PC-9 (cell line): Measurements from ENCODE around the gene ACOXL. TPM values are rescaled to one million over a fixed set of nuclear protein-coding genes. Genes with fewer than 3 reads are reported as not detected.

Source experiments
- BruUV-seq: library from RNA; stranded (reverse); fragments of 400-500 nt; replicated peaks from 2 replicates; lab custom pipeline; 2021; lab: Mats Ljungman, UMichigan
- CTCF ChIA-PET: fragments of 300-600 bp; sonication (Branson Sonifier 250); formaldehyde crosslinking; loops from one replicate; lab custom pipeline; 2022; ENCODE audit warnings: antibody characterized with exemption; lab: Charles Lee
- POLR2A ChIA-PET: fragments of 300-600 bp; sonication (Branson Sonifier 250); formaldehyde crosslinking; loops from one replicate; lab custom pipeline; 2022; ENCODE audit warnings: antibody characterized with exemption; ENCODE audit not compliant: unreplicated experiment; lab: Charles Lee
- DNase-seq, 2 experiments: peaks; one replicate each; pipeline versions ENCODE4 v3.0.0 to v3.0.0-alpha.2; 2015 to 2022; ENCODE audit warnings: mixed read lengths in 1 of 2
- H2AFZ ChIP-seq: fragments of 200-600 bp; sonication (generic); 2 replicates; pipeline ENCODE4 v1.8.1; 2017; ENCODE audit warnings: antibody characterized with exemption
- H3F3A ChIP-seq: fragments of 200-600 bp; sonication (generic); 2 replicates; pipeline ENCODE4 v1.8.1; 2017; ENCODE audit warnings: antibody characterized with exemption, mild to moderate bottlenecking, low read depth; ENCODE audit not compliant: insufficient read depth
- H3K27ac ChIP-seq: fragments of 200-600 bp; sonication (generic); 2 replicates; pipeline ENCODE4 v1.6.1; 2016; ENCODE audit warnings: mixed run types
- H3K27me3 ChIP-seq: fragments of 200-600 bp; sonication (generic); 2 replicates; pipeline ENCODE4 v1.6.1; 2016; ENCODE audit warnings: low read depth, mixed run types; ENCODE audit not compliant: insufficient read depth
- H3K36me3 ChIP-seq: fragments of 200-600 bp; sonication (generic); 2 replicates; pipeline ENCODE4 v1.6.1; 2016; ENCODE audit warnings: low read depth, mixed run types
- H3K4me1 ChIP-seq: fragments of 200-600 bp; sonication (generic); replicated peaks from 2 replicates; pipeline ENCODE4 v1.6.1; 2016; ENCODE audit warnings: mixed run types; ENCODE audit not compliant: insufficient read depth
- H3K4me2 ChIP-seq: fragments of 200-600 bp; sonication (generic); 2 replicates; pipeline ENCODE4 v1.6.1; 2017; ENCODE audit warnings: mixed run types
- H3K4me3 ChIP-seq: fragments of 200-600 bp; sonication (generic); 2 replicates; pipeline ENCODE4 v1.6.1; 2016; ENCODE audit warnings: mixed run types
- H3K79me2 ChIP-seq: fragments of 200-600 bp; sonication (generic); 2 replicates; pipeline ENCODE4 v1.6.1; 2017; ENCODE audit warnings: low read depth, mixed run types
- H3K9me2 ChIP-seq: fragments of 200-600 bp; sonication (generic); 2 replicates; pipeline ENCODE4 v1.8.1; 2017; ENCODE audit warnings: mild to moderate bottlenecking; ENCODE audit not compliant: insufficient read depth
- H3K9me3 ChIP-seq: fragments of 200-600 bp; sonication (generic); 2 replicates; pipeline ENCODE4 v1.8.1; 2016; ENCODE audit warnings: low read depth; ENCODE audit not compliant: insufficient read depth
- H4K20me1 ChIP-seq: fragments of 200-600 bp; sonication (generic); 2 replicates; pipeline ENCODE4 v1.8.1; 2017; ENCODE audit not compliant: insufficient read depth
- EZH2 ChIP-seq: fragments of 200-600 bp; sonication (generic); IDR thresholded peaks from 2 replicates; pipeline ENCODE4 v1.8.0; 2017; ENCODE audit warnings: antibody characterized with exemption, low read depth
- intact Hi-C: fragments of 100-400 bp; cut with micrococcal nuclease; formaldehyde crosslinking; loops from one replicate; pipeline ENCODE4 v1.10.0; 2022; ENCODE audit not compliant: unreplicated experiment
- total RNA-seq: library from RNA; stranded (reverse); gene quantifications from 2 replicates; pipeline ENCODE4 v1.2.3, GENCODE V29; 2021
- TF ChIP-seq, protein P1 (sequence below): fragments of 200-600 bp; sonication (generic); conservative IDR thresholded peaks from 2 replicates; pipeline ENCODE4 v1.6.1; 2017; ENCODE audit warnings: mixed run types, antibody characterized with exemption, mild to moderate bottlenecking, moderate library complexity

ACOXL gene
- total RNA-seq, 1 experiment from 2014 or later, result 10.7 TPM

DNA sequence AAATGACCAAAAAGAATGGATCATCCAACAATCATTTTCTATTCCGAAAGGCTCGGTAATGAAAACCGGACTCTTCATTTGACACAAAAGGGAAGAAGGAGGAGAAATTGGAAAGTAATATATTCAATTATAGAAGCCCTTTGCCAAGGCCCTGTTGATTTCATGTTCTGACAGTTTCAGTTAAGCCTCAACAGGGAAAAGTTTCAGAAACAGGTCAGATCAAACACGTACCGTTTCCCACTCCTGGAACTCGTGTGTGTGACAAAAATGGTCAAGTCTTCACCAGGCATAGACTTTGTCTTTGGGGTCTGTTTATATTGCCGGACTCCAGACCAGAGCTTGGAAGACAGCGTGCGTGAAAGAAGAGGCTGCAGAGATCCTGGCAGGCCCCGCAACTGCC lies 287.0 kb downstream of the ACOXL start:
- TF ChIP-seq, protein P1, sequence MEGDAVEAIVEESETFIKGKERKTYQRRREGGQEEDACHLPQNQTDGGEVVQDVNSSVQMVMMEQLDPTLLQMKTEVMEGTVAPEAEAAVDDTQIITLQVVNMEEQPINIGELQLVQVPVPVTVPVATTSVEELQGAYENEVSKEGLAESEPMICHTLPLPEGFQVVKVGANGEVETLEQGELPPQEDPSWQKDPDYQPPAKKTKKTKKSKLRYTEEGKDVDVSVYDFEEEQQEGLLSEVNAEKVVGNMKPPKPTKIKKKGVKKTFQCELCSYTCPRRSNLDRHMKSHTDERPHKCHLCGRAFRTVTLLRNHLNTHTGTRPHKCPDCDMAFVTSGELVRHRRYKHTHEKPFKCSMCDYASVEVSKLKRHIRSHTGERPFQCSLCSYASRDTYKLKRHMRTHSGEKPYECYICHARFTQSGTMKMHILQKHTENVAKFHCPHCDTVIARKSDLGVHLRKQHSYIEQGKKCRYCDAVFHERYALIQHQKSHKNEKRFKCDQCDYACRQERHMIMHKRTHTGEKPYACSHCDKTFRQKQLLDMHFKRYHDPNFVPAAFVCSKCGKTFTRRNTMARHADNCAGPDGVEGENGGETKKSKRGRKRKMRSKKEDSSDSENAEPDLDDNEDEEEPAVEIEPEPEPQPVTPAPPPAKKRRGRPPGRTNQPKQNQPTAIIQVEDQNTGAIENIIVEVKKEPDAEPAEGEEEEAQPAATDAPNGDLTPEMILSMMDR, result no peak
- TF ChIP-seq EZH2, result no peak
- H3F3A ChIP-seq, result no peaks in the 10 kb centered on the region; the same call in 1 of the 2 replicates
- no peaks in the 10 kb centered on the region for H4K20me1 ChIP-seq
- no peaks in the 10 kb centered on the region for H3K27me3 ChIP-seq
- no TSS peak for BruUV-seq
- H3K9me2 ChIP-seq, result no peaks in the 10 kb centered on the region
- no peak overlapping the region for H3K4me3 ChIP-seq
- CTCF ChIA-PET, result no interaction called here
- no peaks in the 10 kb centered on the region for H3K4me1 ChIP-seq
- intact Hi-C loops, result no loop called here
- H2AFZ ChIP-seq, result no peak overlapping the region
- no peaks in the 10 kb centered on the region for H3K36me3 ChIP-seq
- H3K79me2 ChIP-seq, result no peaks in the 10 kb centered on the region
- no peak overlapping the region for H3K27ac ChIP-seq
- DNase-seq, result no peak
- POLR2A ChIA-PET, result interaction anchor here (0.6 kb wide), 2 partner anchors 11 to 259 kb away, joined by 4 to 5 read pairs; no protein-coding TSS in a partner anchor
- no peak overlapping the region for H3K4me2 ChIP-seq
- H3K9me3 ChIP-seq, result no peaks in the 10 kb centered on the region

DNA sequence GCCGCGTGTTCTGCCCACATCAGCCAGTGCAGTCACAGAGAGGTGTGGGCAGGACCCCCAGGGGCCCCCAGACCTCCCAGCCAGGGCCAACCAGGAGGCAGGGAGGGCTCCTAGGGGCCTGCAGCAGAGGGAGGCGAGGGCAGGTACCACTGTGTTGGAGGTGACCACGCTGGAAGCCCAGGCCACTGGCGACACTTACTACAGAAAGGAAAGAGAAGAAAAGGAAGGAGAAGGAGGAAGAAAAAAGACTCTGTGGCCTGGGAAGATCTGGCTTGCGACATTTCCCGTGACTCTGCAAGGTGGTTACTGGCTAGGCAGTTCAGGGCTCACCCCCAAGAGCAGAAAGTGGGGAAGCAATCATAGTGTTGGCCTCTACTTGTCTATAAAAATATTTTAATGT lies 290.3 kb downstream of the ACOXL start:
- Histone ChIP-seq H4K20me1 (no peaks in the 10 kb centered on the region), H3K4me3 (no peak overlapping the region), H3K9me3 (no peaks in the 10 kb centered on the region), H3K27me3 (no peaks in the 10 kb centered on the region), H3K4me1 (no peaks in the 10 kb centered on the region), H3K9me2 (no peaks in the 10 kb centered on the region), H2AFZ (no peak overlapping the region), H3K79me2 (no peaks in the 10 kb centered on the region), H3K27ac (no peak overlapping the region), H3F3A (no peaks in the 10 kb centered on the region), H3K36me3 (no peaks in the 10 kb centered on the region), H3K4me2 (no peak overlapping the region)
- POLR2A ChIA-PET, result no interaction called here
- intact Hi-C loops, result no loop called here
- DNase-seq, result no peak
- CTCF ChIA-PET, result no interaction called here
- no TSS peak for BruUV-seq
- TF ChIP-seq, protein P1, result no peak

DNA sequence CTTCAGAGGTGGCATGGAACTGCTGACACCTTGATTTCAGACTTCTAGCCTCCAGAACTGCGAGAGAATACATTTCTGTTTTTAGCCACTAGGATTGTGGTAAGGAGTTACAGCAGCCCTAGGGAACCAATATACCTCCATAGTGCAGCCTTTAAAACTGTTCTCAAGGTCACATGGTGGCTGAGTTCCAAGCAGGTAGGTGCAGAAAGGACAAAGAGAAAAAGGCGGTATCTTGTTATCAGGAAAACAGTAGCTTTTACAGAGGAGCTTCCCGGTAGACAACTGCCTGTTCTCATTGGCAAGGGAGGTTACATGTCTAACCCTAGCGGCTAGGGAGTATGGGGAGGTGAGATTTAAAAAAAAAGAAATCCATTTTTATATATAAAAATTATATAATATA lies 292.1 kb downstream of the ACOXL start:
- Histone ChIP-seq H3K36me3 (no peaks in the 10 kb centered on the region), H3K4me1 (peaks cover 8% of the 10 kb centered on the region), H3K9me2 (no peaks in the 10 kb centered on the region), H2AFZ (no peak overlapping the region), H3K27ac (no peak overlapping the region), H3K4me2 (no peak overlapping the region), H3K27me3 (no peaks in the 10 kb centered on the region), H3K79me2 (no peaks in the 10 kb centered on the region), H3K4me3 (no peak overlapping the region), H4K20me1 (no peaks in the 10 kb centered on the region), H3F3A (0 out of 2 replicates have a peak, but pooled peaks cover 3% of the 10 kb centered on the region), H3K9me3 (no peaks in the 10 kb centered on the region)
- no peak for TF ChIP-seq EZH2
- TF ChIP-seq, protein P1, result no peak
- DNase-seq, result no peak
- no TSS peak for BruUV-seq
- ChIA-PET CTCF (no interaction called here), POLR2A (no interaction called here)
- intact Hi-C loops, result no loop called here
